Endothelial cell of umbilical vein (primary cell): ENCODE data around the gene SNORC.

Experiments
- CTCF ChIP-seq, 2 donors: IDR thresholded peaks; 1 replicate in 1 of 2; 2 replicates in 1 of 2; pipeline ENCODE4 v1.5.1; 2011; ENCODE audit warnings: low read length in 2 of 2, mild to moderate bottlenecking in 2 of 2, moderate library complexity in 2 of 2, control low read depth in 1 of 2, inconsistent platforms in 1 of 2, low read depth in 1 of 2; ENCODE audit not compliant: insufficient read depth in 1 of 2; ENCODE audit errors: extremely low read depth in 1 of 2
- POLR2A ChIP-seq: IDR thresholded peaks from 2 replicates; pipeline ENCODE4 v1.6.1; 2012; ENCODE audit warnings: low read depth, mild to moderate bottlenecking, control low read depth, low read length
- POLR2AphosphoS5 ChIP-seq: IDR thresholded peaks from 2 replicates; pipeline ENCODE4 v1.6.1; 2012; ENCODE audit warnings: low read depth, mild to moderate bottlenecking, control low read depth, low read length, moderate library complexity; ENCODE audit not compliant: insufficient read depth

- TF ChIP-seq POLR2A: no peak
- no peak for TF ChIP-seq CTCF (IDR thresholded peaks at IDR 0.05; ENCODE audit: extremely low read depth in 1 of 2, insufficient read depth in 1 of 2, low read depth in 1 of 2, low read length in 2 of 2)
- no peak for TF ChIP-seq POLR2AphosphoS5
Measured at GRCh38 chr2:232911712-232912277, 41.7 kb downstream of the SNORC start.
